Fibroblast of villous mesenchyme (primary cell): ENCODE results near the gene GORASP1. TPM values are rescaled to one million over a fixed set of nuclear protein-coding genes. Genes with fewer than 3 reads are reported as not detected.
A peak's percentile ranks its signal among the peaks of the same experiment; 100 is the strongest.

ENCODE experiments used
- DNase-seq: peaks from one replicate; pipeline ENCODE4 v3.0.0-alpha.2; 2010; ENCODE audit warnings: low read depth
- H3K4me3 ChIP-seq: 2 replicates; pipeline ENCODE4 v1.5.1; 2011; ENCODE audit warnings: low read depth, mild to moderate bottlenecking, low read length
- CTCF ChIP-seq: IDR thresholded peaks from 2 replicates; pipeline ENCODE4 v1.5.1; 2012; ENCODE audit warnings: low read depth, mild to moderate bottlenecking, low read length; ENCODE audit not compliant: insufficient read depth
- total RNA-seq: library from RNA; depleted of rRNA; stranded (reverse); fragments of >200 nt; gene quantifications from 2 replicates; pipeline ENCODE4 v1.2.3, GENCODE V29; 2012

GORASP1 gene
- total RNA-seq, 1 donor: 44.9 TPM

GRCh38 chr3:39128951-39129350 lies 21.5 kb upstream of the GORASP1 start:
- TF ChIP-seq CTCF: no peak
- H3K4me3 ChIP-seq: no peak overlapping the region
- no peak for DNase-seq

- TF ChIP-seq CTCF: no peak
- DNase-seq: no peak
- no peak overlapping the region for H3K4me3 ChIP-seq
Observed at GRCh38 chr3:39127908-39128304, 20.5 kb upstream of the GORASP1 start.

GRCh38 chr3:39127269-39127907 lies 20.0 kb upstream of the GORASP1 start:
- no peak overlapping the region for H3K4me3 ChIP-seq
- no peak for TF ChIP-seq CTCF
- DNase-seq: no peak

- TF ChIP-seq CTCF: peak; percentile 74
- peak; percentile 74 for DNase-seq
- H3K4me3 ChIP-seq: no peak overlapping the region
Observed at GRCh38 chr3:39126532-39127071, 19.2 kb upstream of the GORASP1 start.

GRCh38 chr3:39125841-39126500 lies 18.5 kb upstream of the GORASP1 start:
- H3K4me3 ChIP-seq: no peak overlapping the region
- DNase-seq: peak; percentile 35
- no peak for TF ChIP-seq CTCF

- TF ChIP-seq CTCF: peak; percentile 64
- H3K4me3 ChIP-seq: no peak overlapping the region
- peak; percentile 57 for DNase-seq
Observed at GRCh38 chr3:39124876-39125840, 17.7 kb upstream of the GORASP1 start.
